Fibroblast of pulmonary artery (primary cell): ENCODE measurements around the gene QSOX2.

ENCODE experiments used
- DNase-seq: peaks from one replicate; pipeline ENCODE4 v3.0.0-alpha.2; 2010; ENCODE audit warnings: low read depth
- H3K4me3 ChIP-seq: replicated peaks from 2 replicates; pipeline ENCODE4 v1.5.1; 2011; ENCODE audit warnings: low read depth, mild to moderate bottlenecking, control low read depth, low read length, moderate library complexity
- TF ChIP-seq, protein P1 (sequence below): IDR thresholded peaks from 2 replicates; pipeline ENCODE4 v1.5.1; 2011; ENCODE audit warnings: mild to moderate bottlenecking, control low read depth, low read length, inconsistent platforms; ENCODE audit errors: missing control alignments

The QSOX2 gene, protein sequence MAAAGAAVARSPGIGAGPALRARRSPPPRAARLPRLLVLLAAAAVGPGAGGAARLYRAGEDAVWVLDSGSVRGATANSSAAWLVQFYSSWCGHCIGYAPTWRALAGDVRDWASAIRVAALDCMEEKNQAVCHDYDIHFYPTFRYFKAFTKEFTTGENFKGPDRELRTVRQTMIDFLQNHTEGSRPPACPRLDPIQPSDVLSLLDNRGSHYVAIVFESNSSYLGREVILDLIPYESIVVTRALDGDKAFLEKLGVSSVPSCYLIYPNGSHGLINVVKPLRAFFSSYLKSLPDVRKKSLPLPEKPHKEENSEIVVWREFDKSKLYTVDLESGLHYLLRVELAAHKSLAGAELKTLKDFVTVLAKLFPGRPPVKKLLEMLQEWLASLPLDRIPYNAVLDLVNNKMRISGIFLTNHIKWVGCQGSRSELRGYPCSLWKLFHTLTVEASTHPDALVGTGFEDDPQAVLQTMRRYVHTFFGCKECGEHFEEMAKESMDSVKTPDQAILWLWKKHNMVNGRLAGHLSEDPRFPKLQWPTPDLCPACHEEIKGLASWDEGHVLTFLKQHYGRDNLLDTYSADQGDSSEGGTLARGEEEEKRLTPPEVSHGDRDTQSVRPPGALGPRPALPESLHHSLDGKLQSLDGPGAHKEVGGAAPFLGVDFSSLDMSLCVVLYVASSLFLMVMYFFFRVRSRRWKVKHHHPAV

DNA sequence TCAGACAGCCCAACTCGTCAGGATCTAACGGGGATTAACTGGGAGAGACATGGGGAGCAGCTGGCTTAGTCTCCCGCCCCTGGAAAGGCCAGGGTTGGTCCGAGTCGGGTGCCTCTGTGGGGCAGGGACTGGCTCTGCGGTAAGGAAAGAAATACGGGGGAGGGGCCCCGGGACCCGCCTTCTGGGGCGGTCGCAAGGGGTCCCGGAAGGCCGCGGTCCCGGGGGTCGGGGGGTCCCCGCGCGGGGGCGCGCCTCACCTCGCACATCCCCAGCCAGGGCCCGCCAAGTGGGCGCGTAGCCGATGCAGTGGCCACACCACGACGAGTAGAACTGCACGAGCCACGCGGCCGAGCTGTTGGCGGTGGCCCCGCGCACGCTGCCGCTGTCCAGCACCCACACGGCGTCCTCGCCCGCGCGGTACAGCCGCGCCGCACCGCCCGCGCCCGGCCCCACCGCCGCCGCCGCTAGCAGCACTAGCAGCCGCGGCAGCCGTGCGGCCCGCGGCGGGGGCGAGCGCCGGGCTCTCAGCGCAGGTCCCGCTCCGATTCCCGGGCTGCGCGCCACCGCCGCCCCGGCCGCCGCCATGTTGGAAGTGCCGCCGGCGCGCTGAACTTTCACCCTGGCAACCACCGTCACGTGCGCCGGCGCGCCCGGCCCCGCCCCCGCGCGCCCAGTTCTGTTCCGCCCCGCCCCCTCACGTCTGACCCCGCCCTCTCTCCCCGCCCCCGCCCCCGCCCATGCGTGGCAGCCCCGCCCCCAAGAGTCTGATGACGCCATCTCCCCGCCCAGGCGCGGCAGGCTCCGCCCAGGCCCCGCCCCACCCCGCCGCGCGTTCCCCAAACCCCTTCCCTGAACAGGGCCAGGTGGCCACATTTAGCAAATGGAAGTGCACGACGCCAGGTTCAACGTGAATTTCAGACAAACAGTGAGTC, at the start of gene QSOX2:
Gene QSOX2 (minus strand): TSS at position 594 of the 932 bp plus-strand sequence. CDS start 9 bp downstream, at position 585.
- peak; percentile 84 for DNase-seq
- H3K4me3 ChIP-seq = peak within 1 kb of the TSS; percentile 68
- TF ChIP-seq, protein P1, sequence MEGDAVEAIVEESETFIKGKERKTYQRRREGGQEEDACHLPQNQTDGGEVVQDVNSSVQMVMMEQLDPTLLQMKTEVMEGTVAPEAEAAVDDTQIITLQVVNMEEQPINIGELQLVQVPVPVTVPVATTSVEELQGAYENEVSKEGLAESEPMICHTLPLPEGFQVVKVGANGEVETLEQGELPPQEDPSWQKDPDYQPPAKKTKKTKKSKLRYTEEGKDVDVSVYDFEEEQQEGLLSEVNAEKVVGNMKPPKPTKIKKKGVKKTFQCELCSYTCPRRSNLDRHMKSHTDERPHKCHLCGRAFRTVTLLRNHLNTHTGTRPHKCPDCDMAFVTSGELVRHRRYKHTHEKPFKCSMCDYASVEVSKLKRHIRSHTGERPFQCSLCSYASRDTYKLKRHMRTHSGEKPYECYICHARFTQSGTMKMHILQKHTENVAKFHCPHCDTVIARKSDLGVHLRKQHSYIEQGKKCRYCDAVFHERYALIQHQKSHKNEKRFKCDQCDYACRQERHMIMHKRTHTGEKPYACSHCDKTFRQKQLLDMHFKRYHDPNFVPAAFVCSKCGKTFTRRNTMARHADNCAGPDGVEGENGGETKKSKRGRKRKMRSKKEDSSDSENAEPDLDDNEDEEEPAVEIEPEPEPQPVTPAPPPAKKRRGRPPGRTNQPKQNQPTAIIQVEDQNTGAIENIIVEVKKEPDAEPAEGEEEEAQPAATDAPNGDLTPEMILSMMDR = no peak

DNA sequence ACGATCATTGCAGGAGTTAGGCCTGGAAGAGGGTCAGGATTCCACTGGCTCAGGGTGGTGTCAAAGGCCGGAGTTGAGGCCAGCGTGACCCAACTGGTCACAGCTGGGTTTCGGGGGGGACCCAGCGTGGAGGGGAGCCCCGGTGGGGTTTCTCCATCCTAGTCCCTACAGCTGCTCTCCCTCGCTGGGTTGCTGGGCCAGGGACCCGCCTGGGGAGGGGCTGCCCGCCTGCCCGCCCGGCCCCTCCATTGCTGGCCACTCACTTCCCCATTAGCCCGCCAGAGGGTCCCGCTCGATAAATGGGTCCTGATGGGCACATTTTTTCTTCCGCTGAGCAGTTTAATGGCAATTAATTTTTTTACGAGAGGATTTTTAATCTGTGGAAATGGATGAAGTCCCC, 49.4 kb upstream of the QSOX2 start:
- no peak for DNase-seq
- TF ChIP-seq, protein P1 = no peak
- no peak overlapping the region for H3K4me3 ChIP-seq

DNA sequence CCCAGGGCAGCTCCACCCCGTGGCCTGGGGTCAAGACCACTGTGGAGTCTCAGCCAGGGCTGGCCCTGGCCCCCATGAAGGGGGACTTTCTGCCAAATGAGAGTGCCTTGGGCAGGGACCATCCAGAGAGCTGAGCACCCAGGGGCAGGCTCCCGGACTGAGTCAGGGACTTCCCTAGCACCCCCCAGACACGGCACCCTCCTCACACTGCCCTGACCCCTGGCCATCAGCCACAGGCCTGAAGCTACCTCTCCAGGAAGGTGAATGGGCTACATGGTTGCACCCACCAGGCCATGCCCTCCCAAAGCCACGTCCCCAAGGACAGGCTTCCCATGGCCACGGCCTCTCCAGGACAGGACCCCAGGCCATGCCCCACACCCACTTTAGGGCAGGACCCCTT, 48.8 kb upstream of the QSOX2 start:
- H3K4me3 ChIP-seq = no peak overlapping the region
- DNase-seq = no peak
- TF ChIP-seq, protein P1 = no peak

DNA sequence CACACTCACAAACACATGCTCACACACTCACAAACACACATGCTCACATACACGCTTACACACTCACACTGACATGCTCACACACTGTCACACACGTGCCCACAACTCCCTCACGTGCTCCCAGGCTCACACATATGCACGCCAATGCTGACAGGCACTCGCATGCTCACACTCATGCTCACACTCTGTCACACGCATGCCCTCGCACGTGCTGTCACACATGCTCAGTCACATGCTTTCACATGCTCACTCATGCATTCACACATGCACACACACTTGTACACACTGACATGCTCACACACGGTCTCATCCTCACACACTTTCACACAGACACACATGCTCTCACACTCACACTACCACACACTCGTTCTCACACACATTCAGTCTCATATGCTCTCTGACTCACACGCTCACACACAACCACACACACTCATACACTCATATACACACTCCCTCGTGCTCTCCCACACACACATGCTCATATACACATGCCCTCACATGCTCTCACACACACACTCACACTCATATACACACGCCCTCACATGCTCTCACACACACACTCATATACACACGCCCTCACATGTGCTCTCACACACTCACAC, 48.0 kb upstream of the QSOX2 start:
- no peak for DNase-seq
- TF ChIP-seq, protein P1 = no peak
- no peak overlapping the region for H3K4me3 ChIP-seq

DNA sequence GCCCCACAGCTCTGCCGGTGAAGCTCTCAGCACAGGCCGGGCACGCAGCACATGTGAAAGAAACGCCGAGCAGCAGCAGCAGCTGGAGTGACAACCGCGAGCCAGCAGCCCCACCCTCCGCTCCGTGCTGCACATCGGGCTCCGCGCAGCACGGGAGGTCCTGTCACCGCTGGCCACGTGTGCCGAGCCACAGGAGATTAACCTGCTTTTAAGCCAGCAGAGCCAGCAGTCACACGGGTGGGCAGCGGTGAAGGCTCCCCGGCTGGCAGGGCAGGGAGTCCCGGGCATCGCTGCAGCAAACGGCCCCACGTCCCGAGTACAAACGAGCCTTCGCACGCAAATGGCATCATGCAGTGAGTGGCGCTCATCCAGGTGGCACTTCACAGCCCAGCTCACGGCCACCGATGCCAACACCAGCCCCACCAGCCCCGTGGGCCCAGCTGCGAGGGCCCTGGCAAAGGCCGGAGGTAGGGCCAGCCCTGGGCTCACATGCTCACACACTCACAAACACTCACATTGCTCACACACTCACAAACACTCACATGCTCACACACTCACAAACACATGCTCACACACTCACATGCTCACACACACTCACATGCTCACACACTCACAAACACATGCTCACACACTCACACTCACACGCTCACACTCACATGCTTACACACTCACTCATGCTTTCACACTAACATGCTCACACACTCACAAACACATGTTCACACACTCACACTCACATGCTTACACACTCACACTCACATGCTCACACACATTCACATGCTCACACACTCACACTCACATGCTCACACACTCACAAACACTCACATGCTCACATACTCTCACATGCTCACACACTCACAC, 47.2 kb upstream of the QSOX2 start:
- DNase-seq = no peak
- TF ChIP-seq, protein P1 = no peak
- H3K4me3 ChIP-seq = no peak overlapping the region
